Measurements from ENCODE around the gene TRAIP. TPM values are rescaled to one million over a fixed set of nuclear protein-coding genes. Genes with fewer than 3 reads are reported as not detected.

TRAIP gene
- total RNA-seq, 1 experiment from 2014 or later: 17.8 TPM

DNA sequence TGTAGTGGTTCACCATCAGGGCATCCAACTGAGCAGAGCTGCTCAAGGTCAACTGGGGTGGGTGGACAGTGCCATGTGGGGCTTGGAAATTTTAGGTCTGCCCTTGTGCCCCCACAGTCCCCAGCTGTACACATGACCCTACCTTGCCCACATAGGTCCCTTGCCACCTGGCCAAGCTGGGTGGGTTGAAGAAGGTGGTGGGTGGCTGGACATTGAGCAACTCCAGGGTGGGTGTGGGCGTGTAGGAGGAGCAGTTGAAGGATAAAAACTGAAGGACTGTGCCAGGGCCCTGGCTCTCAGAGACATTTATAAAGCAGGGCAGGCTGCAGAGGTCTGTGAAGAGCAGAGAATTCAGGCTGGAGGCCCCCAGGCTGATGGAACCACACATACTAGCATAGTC, 57.3 kb downstream of the TRAIP start:
- Histone ChIP-seq H3K4me3 (ENCODE audit: low read depth, low read length, poor library complexity, severe bottlenecking) (no peak overlapping the region), H3K4me1 (ENCODE audit: insufficient read depth, low read length, poor library complexity, severe bottlenecking) (peaks cover 2% of the 10 kb centered on the region), H3K36me3 (ENCODE audit: insufficient read depth, low read length, poor library complexity, severe bottlenecking) (no peaks in the 10 kb centered on the region), H3K9me3 (ENCODE audit: low read depth, low read length, poor library complexity, severe bottlenecking) (no peaks in the 10 kb centered on the region), H3K27me3 (replicated peaks; ENCODE audit: insufficient read depth, low read depth, low read length, poor library complexity) (no peaks in the 10 kb centered on the region), H3K27ac (ENCODE audit: low read depth, low read length, poor library complexity, severe bottlenecking) (no peak overlapping the region)
- TF ChIP-seq, protein P1, sequence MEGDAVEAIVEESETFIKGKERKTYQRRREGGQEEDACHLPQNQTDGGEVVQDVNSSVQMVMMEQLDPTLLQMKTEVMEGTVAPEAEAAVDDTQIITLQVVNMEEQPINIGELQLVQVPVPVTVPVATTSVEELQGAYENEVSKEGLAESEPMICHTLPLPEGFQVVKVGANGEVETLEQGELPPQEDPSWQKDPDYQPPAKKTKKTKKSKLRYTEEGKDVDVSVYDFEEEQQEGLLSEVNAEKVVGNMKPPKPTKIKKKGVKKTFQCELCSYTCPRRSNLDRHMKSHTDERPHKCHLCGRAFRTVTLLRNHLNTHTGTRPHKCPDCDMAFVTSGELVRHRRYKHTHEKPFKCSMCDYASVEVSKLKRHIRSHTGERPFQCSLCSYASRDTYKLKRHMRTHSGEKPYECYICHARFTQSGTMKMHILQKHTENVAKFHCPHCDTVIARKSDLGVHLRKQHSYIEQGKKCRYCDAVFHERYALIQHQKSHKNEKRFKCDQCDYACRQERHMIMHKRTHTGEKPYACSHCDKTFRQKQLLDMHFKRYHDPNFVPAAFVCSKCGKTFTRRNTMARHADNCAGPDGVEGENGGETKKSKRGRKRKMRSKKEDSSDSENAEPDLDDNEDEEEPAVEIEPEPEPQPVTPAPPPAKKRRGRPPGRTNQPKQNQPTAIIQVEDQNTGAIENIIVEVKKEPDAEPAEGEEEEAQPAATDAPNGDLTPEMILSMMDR (conservative IDR thresholded peaks at IDR 0.05; ENCODE audit: low read depth, low read length): no peak
- no peak for TF ChIP-seq EZH2 (IDR thresholded peaks at IDR 0.05; ENCODE audit: borderline replicate concordance, low read depth, low read length, poor library complexity, severe bottlenecking)
- no TSS peak for BruUV-seq (replicated peaks)
- CTCF ChIA-PET: no interaction called here
- intact Hi-C loops (cut with micrococcal nuclease; ENCODE audit: unreplicated experiment): no loop called here
- POLR2A ChIA-PET (ENCODE audit: low non-redundant PET): no interaction called here
- DNase-seq (ENCODE audit: low spot score): no peak

DNA sequence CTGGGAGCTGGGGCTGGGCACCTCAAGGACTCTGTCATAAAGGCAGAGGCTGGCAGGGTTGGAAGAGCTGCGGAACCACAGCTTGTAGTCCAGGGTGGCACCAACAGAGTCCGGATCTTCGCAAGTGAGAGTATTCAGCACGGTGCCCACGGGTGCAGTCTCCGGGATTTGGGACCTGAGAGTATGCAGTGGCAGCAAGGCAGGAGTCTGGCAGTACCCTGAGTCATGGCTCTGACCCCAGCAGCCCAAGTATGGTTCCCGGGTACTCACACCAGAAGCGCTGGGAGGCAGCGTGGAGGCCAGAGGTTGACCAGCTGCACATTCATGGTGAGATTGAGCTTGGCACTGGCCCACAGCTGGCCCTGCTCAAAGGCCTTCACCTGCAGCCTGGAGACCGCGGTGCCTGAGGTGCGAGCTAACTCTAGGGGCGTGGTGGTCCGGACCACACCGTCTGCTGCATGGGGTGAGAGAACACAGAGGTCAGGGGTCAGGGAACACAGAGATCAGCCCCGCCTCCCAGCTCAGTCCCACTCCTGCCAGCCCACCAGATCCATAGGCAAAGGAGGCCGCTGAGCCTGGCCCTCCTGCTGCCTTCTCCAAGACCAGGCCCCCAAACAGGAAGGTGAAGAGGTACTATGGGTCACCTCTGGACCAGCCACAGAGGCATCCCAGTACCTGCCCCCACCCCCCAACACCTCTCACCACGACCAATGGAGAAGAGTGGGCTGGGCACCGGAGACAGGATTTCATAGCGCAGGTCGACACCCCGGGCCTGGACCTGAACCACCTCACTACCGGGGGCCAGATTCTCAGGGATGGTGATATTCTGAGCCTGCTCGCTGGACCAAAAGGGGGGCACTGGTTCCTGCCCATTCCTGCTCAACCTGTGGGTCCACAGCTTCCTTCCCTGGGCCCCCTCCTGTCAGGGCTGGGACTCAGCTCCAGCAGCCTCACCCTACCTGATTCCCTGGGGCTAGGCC, 61.1 kb downstream of the TRAIP start:
- POLR2A ChIA-PET (ENCODE audit: low non-redundant PET): no interaction called here

DNA sequence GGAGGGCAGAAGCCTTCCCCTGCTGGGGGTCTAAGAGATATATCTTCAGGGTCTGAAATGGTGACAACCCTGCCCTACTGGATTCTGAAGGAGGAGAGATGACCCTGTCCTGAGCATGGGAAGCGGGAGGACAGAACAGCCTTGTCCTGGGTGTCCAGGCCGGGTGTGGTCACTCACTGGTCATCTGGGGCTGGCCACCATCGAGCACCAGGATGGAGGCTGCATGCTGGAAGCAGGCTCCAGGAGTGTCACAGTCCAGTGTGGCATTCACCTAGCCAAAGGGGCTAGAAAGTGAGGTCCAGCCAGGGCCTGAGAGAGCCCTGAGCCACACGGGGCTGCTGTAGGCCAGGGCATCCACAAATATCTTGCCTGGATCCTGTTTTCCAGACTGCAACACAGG, 61.9 kb downstream of the TRAIP start:
- Histone ChIP-seq H3K27ac (ENCODE audit: low read depth, low read length, poor library complexity, severe bottlenecking) (no peak overlapping the region), H3K27me3 (replicated peaks; ENCODE audit: insufficient read depth, low read depth, low read length, poor library complexity) (no peaks in the 10 kb centered on the region), H3K36me3 (ENCODE audit: insufficient read depth, low read length, poor library complexity, severe bottlenecking) (no peaks in the 10 kb centered on the region), H3K9me3 (ENCODE audit: low read depth, low read length, poor library complexity, severe bottlenecking) (no peaks in the 10 kb centered on the region), H3K4me3 (ENCODE audit: low read depth, low read length, poor library complexity, severe bottlenecking) (no peak overlapping the region), H3K4me1 (ENCODE audit: insufficient read depth, low read length, poor library complexity, severe bottlenecking) (no peaks in the 10 kb centered on the region)
- TF ChIP-seq, protein P1 (conservative IDR thresholded peaks at IDR 0.05; ENCODE audit: low read depth, low read length): no peak
- TF ChIP-seq EZH2 (IDR thresholded peaks at IDR 0.05; ENCODE audit: borderline replicate concordance, low read depth, low read length, poor library complexity, severe bottlenecking): no peak
- intact Hi-C loops (cut with micrococcal nuclease; ENCODE audit: unreplicated experiment): no loop called here
- ChIA-PET CTCF (no interaction called here), POLR2A (ENCODE audit: low non-redundant PET) (no interaction called here)
- DNase-seq (ENCODE audit: low spot score): no peak
- no TSS peak for BruUV-seq (replicated peaks)

More for the DNA sequence above, 61.1 kb downstream of the TRAIP start:
- TF ChIP-seq, protein P1 (conservative IDR thresholded peaks at IDR 0.05; ENCODE audit: low read depth, low read length): no peak
- no peak for TF ChIP-seq EZH2 (IDR thresholded peaks at IDR 0.05; ENCODE audit: borderline replicate concordance, low read depth, low read length, poor library complexity, severe bottlenecking)
- DNase-seq (ENCODE audit: low spot score): no peak
- no peaks in the 10 kb centered on the region for H3K4me1 ChIP-seq (ENCODE audit: insufficient read depth, low read length, poor library complexity, severe bottlenecking)
- intact Hi-C loops (cut with micrococcal nuclease; ENCODE audit: unreplicated experiment): no loop called here
- CTCF ChIA-PET: no interaction called here
- no peak overlapping the region for H3K27ac ChIP-seq (ENCODE audit: low read depth, low read length, poor library complexity, severe bottlenecking)
- no peaks in the 10 kb centered on the region for H3K36me3 ChIP-seq (ENCODE audit: insufficient read depth, low read length, poor library complexity, severe bottlenecking)
- H3K27me3 ChIP-seq (replicated peaks; ENCODE audit: insufficient read depth, low read depth, low read length, poor library complexity): no peaks in the 10 kb centered on the region
- BruUV-seq (replicated peaks): no TSS peak
- H3K9me3 ChIP-seq (ENCODE audit: low read depth, low read length, poor library complexity, severe bottlenecking): no peaks in the 10 kb centered on the region
- no peak overlapping the region for H3K4me3 ChIP-seq (ENCODE audit: low read depth, low read length, poor library complexity, severe bottlenecking)

Measured in A673 (cell line).